Upper lobe of left lung (tissue), 6 donors: ENCODE results near the gene PLEKHF1. TPM values are rescaled to one million over a fixed set of nuclear protein-coding genes. Genes with fewer than 3 reads are reported as not detected.

Experiments used
- ATAC-seq, 2 donors: fragments of 200-7000 bp; cut with Tn5 transposase; one replicate each; pipeline ENCODE4 v1.9.1; 2022; ENCODE audit warnings: mild to moderate bottlenecking in 2 of 2, moderate library complexity in 2 of 2; ENCODE audit not compliant: low FRiP score in 2 of 2
- DNase-seq, 2 donors: peaks; one replicate each; pipeline ENCODE4 v3.0.0-alpha.2; 2019 to 2020
- H3K27ac ChIP-seq, 4 donors: fragments of 200-600 bp; sonication (generic); one replicate each; pipeline ENCODE4 v1.5.1; 2016 to 2019
- H3K27me3 ChIP-seq, 4 donors: fragments of 200-600 bp; sonication (generic); one replicate each; pipeline ENCODE4 v1.5.1; 2017 to 2019
- H3K36me3 ChIP-seq, 4 donors: fragments of 200-600 bp; sonication (generic); one replicate each; pipeline ENCODE4 v1.5.1; 2016 to 2019
- H3K4me1 ChIP-seq, 4 donors: fragments of 200-600 bp; sonication (generic); one replicate each; pipeline ENCODE4 v1.5.1; 2018 to 2019
- H3K4me3 ChIP-seq, 4 donors: fragments of 200-600 bp; sonication (generic); one replicate each; pipeline ENCODE4 v1.5.1; 2017 to 2019; ENCODE audit warnings: mild to moderate bottlenecking in 2 of 4, moderate library complexity in 1 of 4
- H3K9me3 ChIP-seq, 4 donors: fragments of 200-600 bp; sonication (generic); one replicate each; pipeline ENCODE4 v1.5.1; 2018 to 2019
- CTCF ChIP-seq, 6 experiments: fragments of 450-650 bp in 4 of 6; fragments of 200-600 bp in 2 of 6; sonication (generic) in 2 of 6; IDR thresholded peaks; one replicate each; pipeline ENCODE4 v1.5.1; 2016 to 2019; ENCODE audit warnings: antibody characterized with exemption in 6 of 6
- EP300 ChIP-seq, 4 donors: sonication (generic); formaldehyde crosslinking; IDR thresholded peaks; one replicate each; pipeline ENCODE4 v1.5.1; 2017; ENCODE audit warnings: antibody characterized with exemption in 4 of 4, control low read depth in 2 of 4
- POLR2A ChIP-seq, 4 donors: fragments of 450-650 bp; IDR thresholded peaks; one replicate each; pipeline ENCODE4 v1.5.1; 2016 to 2017; ENCODE audit warnings: antibody characterized with exemption in 4 of 4, mild to moderate bottlenecking in 2 of 4
- POLR2AphosphoS5 ChIP-seq, 2 donors: sonication (generic); formaldehyde crosslinking; IDR thresholded peaks; one replicate each; pipeline ENCODE4 v1.5.1; 2017; ENCODE audit warnings: antibody characterized with exemption in 2 of 2
- WGBS, 2 donors: methylation state at CpG; one replicate each; pipeline ENCODE4 v1.1.5; 2017 to 2018; 5-methylcytosine and 5-hydroxymethylcytosine counted together
- total RNA-seq, 6 donors: library from RNA; depleted of rRNA in 4 of 6; stranded (reverse); fragments of >200 nt in 4 of 6; gene quantifications; one replicate each; pipeline versions ENCODE4 v1.1.0 to v1.2.1, GENCODE V29; 2016 to 2021
- donor health status: DM: no; HTN: no; CAD: no; lungs with moderate emphysema.
- donor health status: DM: no; HTN: yes; CAD: no; lungs with severe emphysema.

PLEKHF1 gene
- total RNA-seq, 6 donors from 2014 or later = 10.6 to 21.0 (median 14.2) TPM

DNA sequence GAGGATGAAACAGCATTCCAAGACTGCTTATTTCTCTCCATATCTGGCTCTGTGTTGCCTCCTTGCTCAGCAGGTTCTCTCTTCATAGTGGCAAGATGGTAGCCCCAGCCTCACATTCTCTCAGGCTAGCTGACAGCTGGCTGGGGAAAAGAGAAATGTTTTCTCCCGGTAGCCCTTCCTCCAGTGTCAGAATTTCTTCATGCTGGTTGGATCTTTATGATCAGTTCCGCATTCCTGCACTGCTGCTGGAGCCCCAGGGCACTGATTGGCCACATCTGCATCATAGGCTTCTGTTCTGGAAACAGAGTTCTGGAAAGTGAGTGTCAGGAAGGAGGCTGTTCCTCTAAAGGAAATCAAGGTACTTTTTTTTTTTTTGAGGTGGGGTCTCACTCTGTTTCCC is 34.6 kb upstream of the PLEKHF1 start:
- Histone ChIP-seq H3K27ac (no peak overlapping the region), H3K4me3 (no peak overlapping the region), H3K9me3 (no peaks in the 10 kb centered on the region), H3K4me1 (no peaks in the 10 kb centered on the region), H3K27me3 (no peaks in the 10 kb centered on the region), H3K36me3 (no peaks in the 10 kb centered on the region)
- ATAC-seq (no peak), DNase-seq (no peak)
- TF ChIP-seq POLR2AphosphoS5 (IDR thresholded peaks at IDR 0.05) = no peak
- TF ChIP-seq CTCF (IDR thresholded peaks at IDR 0.05) = no peak
- TF ChIP-seq POLR2A (IDR thresholded peaks at IDR 0.05) = no peak
- no peak for TF ChIP-seq EP300 (IDR thresholded peaks at IDR 0.05)
- 71 to 81% methylated on average over 2 of the region's 2 CpGs for WGBS, 2 donors

GRCh38 chr19:29631450-29631849 is 33.8 kb upstream of the PLEKHF1 start:
- Histone ChIP-seq H3K27ac (no peak overlapping the region), H3K4me3 (no peak overlapping the region), H3K9me3 (no peaks in the 10 kb centered on the region), H3K36me3 (no peaks in the 10 kb centered on the region), H3K4me1 (no peaks in the 10 kb centered on the region), H3K27me3 (no peaks in the 10 kb centered on the region)
- 97% methylated on average over 3 of the region's 3 CpGs; no CpG with 5 or more reads in 1 of the 2 donors for WGBS, 2 donors
- no peak for ATAC-seq
- no peak for TF ChIP-seq POLR2AphosphoS5 (IDR thresholded peaks at IDR 0.05)
- no peak for TF ChIP-seq POLR2A (IDR thresholded peaks at IDR 0.05)
- DNase-seq = no peak

DNA sequence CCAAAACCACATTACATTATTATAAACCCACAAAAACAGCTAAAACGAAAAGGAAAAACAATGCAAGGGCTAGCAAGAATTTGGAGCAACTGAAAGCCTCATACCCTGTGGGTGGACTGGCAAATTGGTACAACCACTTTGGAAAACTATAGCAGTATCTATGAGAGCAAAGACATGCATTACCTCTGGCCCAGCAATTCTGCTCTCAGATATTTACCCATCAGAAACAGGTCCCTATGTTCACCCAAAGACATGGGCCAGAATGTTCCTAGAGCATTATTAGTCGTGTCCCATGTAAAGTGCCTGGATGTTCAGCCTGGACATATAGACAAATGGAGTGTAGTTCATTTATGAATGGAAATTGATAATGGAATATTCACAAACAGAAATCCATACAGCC is 31.3 kb upstream of the PLEKHF1 start:
- Histone ChIP-seq H3K4me3 (no peak overlapping the region), H3K36me3 (no peaks in the 10 kb centered on the region), H3K27ac (no peak overlapping the region), H3K9me3 (no peaks in the 10 kb centered on the region), H3K27me3 (no peaks in the 10 kb centered on the region), H3K4me1 (no peaks in the 10 kb centered on the region)
- ATAC-seq = no peak
- TF ChIP-seq EP300 (IDR thresholded peaks at IDR 0.05) (no peak), POLR2AphosphoS5 (IDR thresholded peaks at IDR 0.05) (no peak)
- WGBS, 2 donors = 80 to 83% methylated on average over 2 of the region's 2 CpGs
- DNase-seq = no peak

DNA sequence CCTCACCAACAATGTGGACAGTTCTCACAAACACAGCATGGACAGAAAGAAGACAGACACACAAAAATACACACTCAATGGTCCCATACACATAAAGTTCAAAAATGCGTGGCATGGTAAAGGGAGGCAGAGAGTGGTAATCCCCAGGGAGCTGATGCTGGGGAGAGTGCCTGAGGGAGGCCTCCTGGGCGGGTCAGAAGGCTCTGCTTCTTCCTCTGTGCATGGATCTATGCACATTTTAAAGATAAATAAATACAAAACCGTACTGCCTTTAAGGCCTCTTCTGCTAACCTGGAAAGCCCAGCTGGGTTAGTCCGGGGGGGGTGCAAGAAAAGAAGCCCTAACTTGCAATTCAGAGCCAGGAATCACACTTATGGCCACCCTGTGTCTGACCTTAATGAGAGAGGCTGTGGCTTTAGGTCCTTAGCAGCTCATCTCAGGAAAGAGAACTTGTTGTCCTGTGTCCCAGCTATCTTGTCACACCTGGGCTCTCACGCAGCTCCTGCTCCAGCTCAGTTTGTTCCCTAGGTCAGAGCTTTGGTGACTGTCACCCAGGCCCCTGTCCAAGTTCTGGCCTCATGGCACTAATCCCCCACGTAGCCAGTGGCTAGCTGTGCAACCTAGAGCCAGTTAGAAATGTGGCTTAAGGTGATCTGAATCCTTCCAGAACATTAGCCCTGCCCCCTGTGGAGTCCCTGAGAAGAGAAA is 30.7 kb upstream of the PLEKHF1 start:
- Histone ChIP-seq H3K4me1 (no peaks in the 10 kb centered on the region), H3K36me3 (no peaks in the 10 kb centered on the region), H3K9me3 (no peaks in the 10 kb centered on the region), H3K27me3 (no peaks in the 10 kb centered on the region), H3K27ac (no peak overlapping the region), H3K4me3 (no peak overlapping the region)
- ATAC-seq (no peak), DNase-seq (no peak)
- TF ChIP-seq EP300 (IDR thresholded peaks at IDR 0.05) = no peak
- TF ChIP-seq POLR2A (IDR thresholded peaks at IDR 0.05) = no peak
- TF ChIP-seq POLR2AphosphoS5 (IDR thresholded peaks at IDR 0.05) = no peak
- TF ChIP-seq CTCF (IDR thresholded peaks at IDR 0.05) = no peak
- 72 to 79% methylated on average over 6 of the region's 6 CpGs for WGBS, 2 donors

DNA sequence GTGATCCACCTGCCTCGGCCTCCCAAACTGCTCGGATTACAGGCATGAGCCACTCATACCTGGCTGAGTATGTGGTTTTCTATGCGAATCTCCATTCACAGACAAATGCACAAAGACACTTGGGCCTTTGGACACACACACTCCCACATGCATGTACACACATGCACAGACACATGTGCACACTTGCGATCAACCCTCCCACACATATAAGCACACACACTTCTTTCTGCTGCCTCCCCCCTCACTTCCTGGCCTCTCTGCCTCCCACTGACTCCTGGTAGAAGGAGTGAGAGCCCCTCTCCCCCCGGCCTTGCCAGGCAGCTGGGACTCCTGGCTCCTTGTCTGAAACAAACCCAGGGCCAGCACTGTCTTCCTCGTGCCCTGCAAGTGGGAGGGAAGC is 29.3 kb upstream of the PLEKHF1 start:
- ATAC-seq = no peak
- Histone ChIP-seq H3K27me3 (no peaks in the 10 kb centered on the region), H3K27ac (no peak overlapping the region), H3K36me3 (no peaks in the 10 kb centered on the region), H3K4me3 (no peak overlapping the region), H3K9me3 (no peaks in the 10 kb centered on the region), H3K4me1 (no peaks in the 10 kb centered on the region)
- no peak for DNase-seq
- WGBS, 2 donors = 69 to 79% methylated on average over 6 of the region's 6 CpGs
- TF ChIP-seq POLR2AphosphoS5 (IDR thresholded peaks at IDR 0.05) = no peak
- TF ChIP-seq CTCF (IDR thresholded peaks at IDR 0.05) = no peak
- no peak for TF ChIP-seq EP300 (IDR thresholded peaks at IDR 0.05)
- no peak for TF ChIP-seq POLR2A (IDR thresholded peaks at IDR 0.05)
